GM18907 (cell line): Measurements from ENCODE around the gene MED27.

Source experiments
- ATAC-seq: cut with Tn5 transposase; IDR thresholded peaks from one replicate; pipeline ENCODE4 v1.9.1; 2021; ENCODE audit warnings: mild to moderate bottlenecking, moderate library complexity; ENCODE audit not compliant: unreplicated experiment

MED27 gene

DNA sequence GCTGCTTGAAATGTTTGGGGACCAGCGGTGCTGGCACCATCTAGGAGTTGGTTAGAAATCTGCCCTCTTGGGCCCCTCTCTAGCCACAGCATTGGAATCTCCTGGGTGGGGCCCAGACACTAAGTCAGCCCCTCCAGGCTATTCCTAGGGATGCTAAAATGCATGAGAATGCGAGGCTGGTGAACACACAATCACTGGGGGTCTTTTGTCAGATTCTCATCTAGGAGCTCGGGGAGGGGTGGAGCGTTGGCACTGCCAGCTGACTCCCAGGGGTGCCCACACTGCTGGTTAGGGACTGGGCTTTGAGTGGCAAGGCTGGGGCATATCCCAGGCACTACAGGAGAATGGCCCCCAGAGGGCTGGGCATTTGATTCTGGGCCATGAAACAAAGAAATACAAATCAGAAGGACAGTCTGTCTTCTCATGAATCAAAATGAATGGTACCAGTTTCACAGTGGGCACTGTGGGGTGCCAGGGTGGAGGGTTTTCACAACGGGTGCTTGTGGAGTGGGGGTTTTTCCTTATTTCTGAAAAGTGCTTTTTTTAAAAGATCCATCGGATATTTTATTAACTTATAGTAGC, 212.0 kb downstream of the MED27 start:
- no peak for ATAC-seq

- ATAC-seq, result no peak
Observed at GRCh38 chr9:131865446-131866195, 214.0 kb downstream of the MED27 start.

DNA sequence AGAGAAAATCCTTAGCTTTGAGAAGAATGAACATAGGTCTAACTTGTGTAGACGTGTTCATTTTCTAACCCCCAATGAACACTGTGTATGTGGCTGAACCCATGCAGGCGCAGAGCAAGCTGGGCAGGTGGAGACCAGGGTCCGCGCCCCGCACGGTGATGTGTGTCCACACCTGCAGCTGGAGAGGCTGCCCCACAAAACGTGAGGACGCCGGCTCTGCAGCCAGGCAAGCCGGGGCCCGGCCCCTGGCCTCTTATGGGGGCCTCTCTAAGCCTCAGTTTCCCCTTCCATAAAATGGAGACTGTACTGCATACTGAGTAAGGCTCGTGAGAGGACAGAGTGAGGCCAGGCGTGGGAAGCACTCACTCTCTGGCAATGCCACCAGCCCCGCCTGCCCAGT, 215.1 kb downstream of the MED27 start:
- ATAC-seq, result no peak

- no peak for ATAC-seq
Observed at GRCh38 chr9:131863306-131863896, 216.3 kb downstream of the MED27 start.

- ATAC-seq, result no peak
Observed at GRCh38 chr9:131862261-131862660, 217.4 kb downstream of the MED27 start.

DNA sequence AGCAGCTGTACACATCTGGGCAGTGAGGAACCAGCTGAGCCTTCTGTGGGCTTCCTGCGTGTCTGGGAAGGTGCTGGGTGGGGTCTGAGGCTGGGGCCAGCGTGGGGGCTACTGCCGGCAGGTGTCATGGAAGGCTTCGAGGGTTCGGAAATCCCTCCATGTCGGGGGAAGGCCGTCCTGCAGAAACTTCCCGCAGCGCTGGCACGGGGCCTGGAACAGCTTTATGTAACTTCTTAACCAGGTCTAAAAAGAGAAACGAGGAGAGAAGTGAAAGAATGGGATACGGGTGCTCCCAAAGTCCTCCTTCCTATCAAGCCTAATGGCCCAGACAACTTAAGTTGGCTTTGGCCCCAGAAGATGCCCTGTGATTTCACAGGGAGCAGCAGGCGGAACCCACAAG, 219.2 kb downstream of the MED27 start:
- no peak for ATAC-seq

GRCh38 chr9:131858147-131858546, 221.5 kb downstream of the MED27 start:
- ATAC-seq, result no peak

DNA sequence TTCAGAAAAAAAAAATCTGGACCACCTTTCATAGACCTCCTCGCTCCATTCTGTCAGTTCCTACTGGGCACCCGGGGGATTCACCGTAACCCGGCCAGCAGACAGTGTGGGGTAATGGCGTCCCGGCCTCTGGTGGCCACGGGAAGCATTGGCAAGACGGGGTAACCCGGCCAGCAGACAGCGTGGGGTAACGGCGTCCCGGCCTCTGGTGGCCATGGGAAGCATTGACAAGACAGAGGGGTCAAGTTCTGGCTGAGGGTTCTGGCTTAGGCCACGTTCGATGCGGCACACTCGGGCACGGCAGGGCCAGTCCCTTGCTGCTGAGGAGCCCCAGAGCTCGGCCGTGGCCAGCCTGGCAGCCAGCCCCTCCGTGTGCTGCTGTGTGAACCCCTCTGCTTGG, 223.6 kb downstream of the MED27 start:
- no peak for ATAC-seq

- ATAC-seq, result no peak
Observed at GRCh38 chr9:131854896-131855613, 224.6 kb downstream of the MED27 start.

- ATAC-seq, result no peak
Observed at GRCh38 chr9:131854334-131854733, 225.3 kb downstream of the MED27 start.

- ATAC-seq, result no peak
Observed at GRCh38 chr9:131853434-131853833, 226.2 kb downstream of the MED27 start.

- no peak for ATAC-seq
Observed at GRCh38 chr9:131851414-131851813, 228.3 kb downstream of the MED27 start.

GRCh38 chr9:131849391-131849790, 230.3 kb downstream of the MED27 start:
- no peak for ATAC-seq

GRCh38 chr9:131848570-131849160, 231.0 kb downstream of the MED27 start:
- no peak for ATAC-seq

DNA sequence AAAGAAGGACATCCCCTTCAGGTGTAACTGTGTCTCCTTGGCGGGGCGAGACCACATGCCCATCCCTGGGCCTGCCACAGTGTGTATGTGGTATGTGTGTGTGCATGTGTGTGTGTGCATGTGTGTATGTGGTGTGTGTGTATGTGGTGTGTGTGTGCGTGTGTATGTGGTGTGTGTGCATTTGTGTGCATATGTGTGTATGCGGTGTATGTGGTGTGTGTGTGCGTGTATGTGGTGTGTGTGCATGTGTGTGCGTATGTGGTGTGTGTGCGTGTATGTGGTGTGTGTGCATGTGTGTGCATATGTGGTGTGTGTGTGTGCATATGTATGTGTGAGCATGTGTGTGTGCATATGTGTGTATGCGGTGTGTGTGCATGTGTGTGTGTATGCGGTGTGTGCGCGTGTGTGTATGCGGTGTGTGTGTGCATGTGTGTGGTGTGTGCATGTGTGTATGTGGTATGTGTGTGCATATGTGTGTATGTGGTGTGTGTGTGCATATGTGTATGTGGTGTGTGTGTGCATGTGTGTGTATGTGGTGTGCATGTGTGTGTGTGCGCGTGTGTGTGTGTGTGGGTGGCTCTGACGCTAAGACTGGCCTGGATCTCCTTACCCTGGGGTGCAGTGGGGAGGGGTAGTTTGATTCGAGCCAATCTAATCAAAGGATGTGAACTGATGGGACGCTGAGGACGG, 231.9 kb downstream of the MED27 start:
- no peak for ATAC-seq

DNA sequence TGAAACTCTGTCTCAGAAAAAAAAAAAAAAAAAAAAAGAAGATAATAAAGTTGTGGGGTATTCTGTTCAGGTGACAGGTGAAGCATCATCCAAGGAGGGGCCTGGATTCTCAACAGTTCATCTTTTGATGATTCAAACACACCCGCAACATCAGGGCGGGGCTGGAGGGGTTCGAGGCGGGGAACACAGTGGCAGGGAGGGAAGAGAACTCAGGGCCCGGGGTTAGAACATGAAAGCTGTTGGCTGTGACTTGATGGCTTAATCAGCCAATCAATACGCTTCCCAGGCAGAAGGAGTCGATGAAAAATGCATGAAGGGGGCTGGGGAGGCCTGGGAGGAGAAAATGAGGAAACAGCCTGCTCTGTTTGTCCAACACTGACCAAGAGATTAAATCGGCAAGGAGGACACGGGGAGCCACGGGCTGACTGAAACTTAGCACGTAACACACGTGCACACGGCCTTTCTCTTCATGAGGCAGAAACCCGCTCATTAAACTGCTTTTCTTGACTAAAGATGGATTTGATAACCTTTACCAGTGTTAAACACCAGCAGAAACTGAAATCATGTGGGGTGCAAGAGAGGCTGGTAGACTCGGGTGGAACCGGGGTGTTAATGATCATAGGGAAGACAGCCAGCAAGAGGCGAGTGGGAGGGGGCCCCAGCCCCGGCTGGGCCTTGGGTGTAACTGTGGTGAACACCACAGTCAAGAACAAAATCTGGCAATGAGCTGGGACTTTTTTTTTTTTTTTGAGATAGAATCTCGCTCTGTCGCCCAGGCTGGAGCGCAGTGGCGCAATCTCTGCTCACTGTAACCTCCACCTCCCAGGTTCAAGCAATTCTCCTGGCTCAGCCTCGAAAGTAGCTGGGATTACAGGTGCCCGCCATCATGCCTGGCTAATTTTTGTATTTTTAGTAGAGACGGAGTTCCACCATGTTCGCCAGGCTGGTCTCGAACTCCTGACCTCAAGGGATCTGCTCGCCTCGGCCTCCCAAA, 234.1 kb downstream of the MED27 start:
- ATAC-seq, result no peak

DNA sequence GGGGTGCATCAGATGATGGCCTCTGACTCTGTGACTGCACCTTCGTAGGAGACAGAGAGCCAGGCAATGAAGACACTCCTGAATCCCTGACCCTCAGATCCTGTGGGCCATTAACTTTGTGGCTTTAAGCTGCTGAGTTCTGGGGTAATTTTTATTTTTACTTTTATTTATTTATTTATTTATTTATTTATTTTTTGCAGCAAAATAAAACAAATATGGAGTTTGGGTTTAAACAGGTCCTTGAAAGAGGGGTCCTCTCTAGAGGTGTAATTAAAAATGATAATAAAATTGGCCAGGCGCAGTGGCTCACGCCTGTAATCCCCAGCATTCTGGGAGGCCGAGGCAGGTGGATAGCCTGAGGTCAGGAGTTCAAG, 234.9 kb downstream of the MED27 start:
- no peak for ATAC-seq

DNA sequence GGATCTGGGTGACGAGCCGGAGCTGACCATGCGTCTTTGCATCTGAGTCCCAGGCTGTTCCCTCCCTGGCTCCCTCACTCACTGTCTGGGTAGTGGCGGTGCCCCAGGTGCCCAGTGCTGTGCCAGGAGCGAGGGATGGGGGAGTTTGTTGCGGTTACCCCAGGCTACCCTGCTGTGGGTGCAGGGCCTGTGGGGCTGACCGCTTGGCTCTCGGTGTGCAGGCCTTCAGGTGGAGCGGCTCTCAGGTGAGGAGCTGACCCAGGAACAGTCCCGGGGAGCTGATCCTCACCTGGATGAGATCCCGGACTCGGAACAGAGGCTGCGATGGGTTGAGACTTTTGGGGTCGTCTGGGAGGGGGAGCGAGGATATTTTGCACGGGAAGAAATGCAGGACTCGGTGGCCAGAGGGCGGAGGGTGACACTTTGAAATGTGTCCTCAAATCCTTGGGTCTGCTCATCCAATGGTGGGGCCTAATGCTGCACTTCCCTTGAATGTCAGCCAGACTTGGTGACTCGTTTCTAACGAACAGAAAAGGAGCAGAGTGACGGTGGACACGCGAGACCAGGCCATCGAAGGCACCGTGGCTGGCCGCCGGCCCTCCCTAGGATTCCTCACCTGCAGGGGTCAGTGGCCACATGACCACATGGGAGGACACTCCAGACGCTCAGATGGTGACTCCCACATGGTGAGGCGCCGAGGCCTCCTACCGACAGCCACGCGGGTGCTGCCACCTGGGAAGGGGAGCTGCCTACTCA, 235.5 kb downstream of the MED27 start:
- no peak for ATAC-seq

DNA sequence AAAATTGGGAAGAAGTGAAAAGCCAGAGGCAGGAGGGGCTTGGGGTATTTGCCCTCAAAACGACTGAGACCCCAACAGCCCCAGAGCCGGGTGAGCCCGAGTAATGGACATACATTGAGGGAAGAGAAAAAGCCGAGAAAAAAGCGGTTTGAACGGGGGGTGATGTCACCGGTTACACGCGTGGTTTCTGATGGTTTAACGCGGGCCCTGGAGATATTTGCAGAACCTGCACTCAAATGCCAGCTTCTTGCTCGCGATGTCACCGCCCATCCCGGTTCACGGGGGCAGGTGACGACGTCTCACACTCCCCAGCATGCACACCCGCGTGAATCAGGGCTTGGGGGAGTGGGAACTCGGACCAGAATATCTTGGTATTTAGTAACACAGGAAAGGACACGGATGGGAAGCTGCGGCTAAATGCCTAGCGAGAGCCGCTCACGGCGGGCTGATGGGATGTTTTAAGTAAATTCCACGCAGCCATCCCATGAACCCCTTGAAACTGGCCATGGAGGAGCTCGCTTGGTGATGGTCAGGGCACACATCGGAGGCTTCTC, 237.8 kb downstream of the MED27 start:
- ATAC-seq, result no peak
